Sigmoid colon (tissue), 3 donors: ENCODE results near the gene PCDHGB4.

Experiments
- POLR2A ChIP-seq, 2 donors: fragments of 450-650 bp; IDR thresholded peaks; one replicate each; pipeline ENCODE4 v1.6.1; 2016; ENCODE audit warnings: antibody characterized with exemption in 2 of 2, mild to moderate bottlenecking in 2 of 2, moderate library complexity in 2 of 2
- TF ChIP-seq, protein P1 (sequence below), 4 experiments: fragments of 450-650 bp in 3 of 4; fragments of 200-600 bp in 1 of 4; IDR thresholded peaks; one replicate each; pipeline ENCODE4 v1.5.1; 2016 to 2019; ENCODE audit warnings: antibody characterized with exemption in 4 of 4, mild to moderate bottlenecking in 3 of 4, moderate library complexity in 2 of 4

GRCh38 chr5:141374627-141375026 is 12.9 kb upstream of the PCDHGB4 start:
- TF ChIP-seq, protein P1, sequence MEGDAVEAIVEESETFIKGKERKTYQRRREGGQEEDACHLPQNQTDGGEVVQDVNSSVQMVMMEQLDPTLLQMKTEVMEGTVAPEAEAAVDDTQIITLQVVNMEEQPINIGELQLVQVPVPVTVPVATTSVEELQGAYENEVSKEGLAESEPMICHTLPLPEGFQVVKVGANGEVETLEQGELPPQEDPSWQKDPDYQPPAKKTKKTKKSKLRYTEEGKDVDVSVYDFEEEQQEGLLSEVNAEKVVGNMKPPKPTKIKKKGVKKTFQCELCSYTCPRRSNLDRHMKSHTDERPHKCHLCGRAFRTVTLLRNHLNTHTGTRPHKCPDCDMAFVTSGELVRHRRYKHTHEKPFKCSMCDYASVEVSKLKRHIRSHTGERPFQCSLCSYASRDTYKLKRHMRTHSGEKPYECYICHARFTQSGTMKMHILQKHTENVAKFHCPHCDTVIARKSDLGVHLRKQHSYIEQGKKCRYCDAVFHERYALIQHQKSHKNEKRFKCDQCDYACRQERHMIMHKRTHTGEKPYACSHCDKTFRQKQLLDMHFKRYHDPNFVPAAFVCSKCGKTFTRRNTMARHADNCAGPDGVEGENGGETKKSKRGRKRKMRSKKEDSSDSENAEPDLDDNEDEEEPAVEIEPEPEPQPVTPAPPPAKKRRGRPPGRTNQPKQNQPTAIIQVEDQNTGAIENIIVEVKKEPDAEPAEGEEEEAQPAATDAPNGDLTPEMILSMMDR (IDR thresholded peaks at IDR 0.05) = no peak
- TF ChIP-seq POLR2A (IDR thresholded peaks at IDR 0.05) = no peak
